ENCODE measurements around the gene SEC24B.
"Not testable (repeated sequence)": the region's sequence is repeated elsewhere in the genome, so short reads cannot be mapped to it uniquely, and the experiment has no call there.

Gene SEC24B

DNA sequence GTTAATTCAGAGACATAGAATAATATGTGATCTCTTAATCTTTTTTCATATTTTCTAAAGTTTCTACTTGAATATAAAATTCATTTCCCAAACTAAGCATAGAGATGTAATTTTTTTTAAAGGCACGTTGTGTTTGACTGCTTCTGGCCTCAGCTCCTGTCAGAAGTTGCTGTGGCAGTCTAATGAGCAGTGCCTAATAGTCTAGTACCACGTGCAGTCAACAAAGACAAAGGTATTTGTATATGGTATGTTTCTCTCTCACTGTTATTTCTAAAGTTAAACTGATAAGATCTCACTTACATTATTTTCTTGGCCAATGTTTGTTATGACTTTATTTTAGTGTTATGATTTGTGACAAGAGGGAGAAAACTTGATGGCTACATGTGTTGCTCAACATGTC is 77.8 kb downstream of the SEC24B start:
- no peak for DNase-seq

DNA sequence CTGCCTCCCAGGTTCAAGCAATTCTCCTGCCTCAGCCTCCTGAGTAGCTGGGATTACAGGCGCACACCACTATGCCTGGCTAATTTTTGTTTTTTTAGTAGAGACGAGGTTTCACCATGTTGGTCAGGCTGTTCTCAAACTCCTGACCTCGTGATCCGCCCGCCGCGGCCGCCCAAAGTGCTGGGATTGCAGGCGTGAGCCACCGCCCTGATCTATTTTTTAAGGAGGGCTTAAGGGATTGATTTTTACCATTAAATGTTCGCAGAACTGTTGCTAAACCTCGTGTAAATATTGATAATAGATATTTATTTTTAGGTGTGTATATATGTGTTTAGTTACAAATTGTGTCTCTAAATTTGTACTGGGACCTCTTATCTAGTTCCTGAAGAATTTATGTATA is 79.8 kb downstream of the SEC24B start:
- not testable (repeated sequence) for DNase-seq

- DNase-seq, result no peak
These were observed 98.6 kb downstream of the SEC24B start for GRCh38 chr4:109532182-109532581.

DNA sequence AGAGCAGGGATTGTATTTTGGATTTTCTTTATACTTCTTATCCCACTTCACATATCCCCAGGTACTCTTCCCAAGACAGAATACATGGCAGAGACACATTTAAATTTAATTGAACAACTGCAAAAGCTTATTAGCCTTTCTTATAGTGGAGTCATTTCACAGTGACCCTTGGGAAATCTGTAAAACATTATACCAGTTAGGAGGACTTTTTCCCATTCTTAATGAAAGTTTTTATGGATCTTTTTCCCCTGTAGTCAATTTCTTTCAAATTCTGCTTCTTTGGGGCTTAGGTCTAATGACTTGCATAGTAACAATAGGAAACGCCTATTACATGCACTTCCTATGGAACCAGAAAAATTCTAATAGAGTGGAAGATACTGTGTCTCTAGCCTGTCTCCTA is 111.8 kb downstream of the SEC24B start:
- DNase-seq, result no peak

- DNase-seq, result no peak
These were observed 113.8 kb downstream of the SEC24B start for GRCh38 chr4:109547394-109547793.

GRCh38 chr4:109548655-109549054 is 115.0 kb downstream of the SEC24B start:
- DNase-seq, result no peak

DNA sequence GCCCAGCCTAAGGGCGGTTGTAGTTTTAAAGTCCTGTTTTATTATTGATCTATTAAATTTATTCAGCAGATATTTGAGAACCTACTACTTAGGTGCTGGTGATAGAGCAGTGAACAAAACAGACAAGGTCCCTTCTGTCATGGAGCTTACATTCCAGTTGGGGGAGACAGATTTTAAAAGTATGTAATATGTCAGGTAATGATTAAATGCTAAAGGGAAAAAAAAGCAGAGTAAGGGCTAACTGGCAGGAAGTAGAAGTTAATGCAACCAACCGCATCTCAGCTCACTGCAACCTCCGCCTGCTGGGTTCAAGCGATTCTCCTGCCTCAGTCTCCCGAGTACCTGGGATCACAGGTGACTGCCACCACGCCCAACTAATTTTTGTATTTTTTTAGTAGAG is 118.6 kb downstream of the SEC24B start:
- DNase-seq, result no peak

GRCh38 chr4:109553130-109553529 is 119.5 kb downstream of the SEC24B start:
- no peak for DNase-seq

GRCh38 chr4:109554971-109555370 is 121.4 kb downstream of the SEC24B start:
- DNase-seq, result no peak

- no peak for DNase-seq
These were observed 123.8 kb downstream of the SEC24B start for GRCh38 chr4:109557433-109557832.

GRCh38 chr4:109558095-109558494 is 124.5 kb downstream of the SEC24B start:
- DNase-seq, result not testable (repeated sequence)

- no peak for DNase-seq
These were observed 126.0 kb downstream of the SEC24B start for GRCh38 chr4:109559625-109559982.

DNA sequence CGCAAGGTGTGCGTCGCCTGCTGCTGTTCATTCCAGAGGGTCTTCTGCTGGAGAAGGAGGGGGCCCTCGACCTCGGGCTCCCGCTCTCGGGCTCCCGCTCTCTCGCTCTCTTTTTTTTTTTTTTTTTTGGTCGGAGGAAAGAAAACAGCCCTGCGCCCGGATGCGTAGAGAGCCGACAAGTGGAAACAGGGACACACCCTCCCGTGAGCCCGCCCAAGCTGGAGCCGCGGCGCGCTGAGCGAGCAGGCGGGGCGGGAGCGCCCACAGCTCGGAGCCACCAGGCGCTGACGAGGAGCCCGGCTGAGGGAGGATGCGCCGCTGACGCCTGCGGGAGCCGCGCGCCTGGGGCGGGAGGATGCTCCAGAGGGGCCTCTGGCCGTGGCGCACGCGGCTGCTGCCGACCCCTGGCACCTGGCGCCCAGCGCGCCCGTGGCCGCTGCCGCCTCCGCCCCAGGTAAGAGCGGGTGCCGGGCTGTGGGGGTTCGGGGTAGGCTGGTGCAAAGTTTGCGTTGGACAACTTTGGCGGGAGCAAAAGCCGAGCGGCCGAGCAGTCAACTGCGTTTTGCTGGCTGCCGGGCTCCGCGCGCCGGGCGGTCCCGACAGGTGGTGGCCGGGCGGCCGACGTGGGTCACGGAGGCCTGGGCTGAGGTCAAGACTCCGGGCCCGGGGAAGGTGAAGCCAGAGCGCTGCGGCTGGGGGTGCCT is 126.5 kb downstream of the SEC24B start, which contains the start of gene MCUB:
Gene MCUB (plus strand): TSS at position 264 of the 704 bp plus-strand sequence. CDS start 92 bp downstream, at position 356.
- DNase-seq, result no peak

DNA sequence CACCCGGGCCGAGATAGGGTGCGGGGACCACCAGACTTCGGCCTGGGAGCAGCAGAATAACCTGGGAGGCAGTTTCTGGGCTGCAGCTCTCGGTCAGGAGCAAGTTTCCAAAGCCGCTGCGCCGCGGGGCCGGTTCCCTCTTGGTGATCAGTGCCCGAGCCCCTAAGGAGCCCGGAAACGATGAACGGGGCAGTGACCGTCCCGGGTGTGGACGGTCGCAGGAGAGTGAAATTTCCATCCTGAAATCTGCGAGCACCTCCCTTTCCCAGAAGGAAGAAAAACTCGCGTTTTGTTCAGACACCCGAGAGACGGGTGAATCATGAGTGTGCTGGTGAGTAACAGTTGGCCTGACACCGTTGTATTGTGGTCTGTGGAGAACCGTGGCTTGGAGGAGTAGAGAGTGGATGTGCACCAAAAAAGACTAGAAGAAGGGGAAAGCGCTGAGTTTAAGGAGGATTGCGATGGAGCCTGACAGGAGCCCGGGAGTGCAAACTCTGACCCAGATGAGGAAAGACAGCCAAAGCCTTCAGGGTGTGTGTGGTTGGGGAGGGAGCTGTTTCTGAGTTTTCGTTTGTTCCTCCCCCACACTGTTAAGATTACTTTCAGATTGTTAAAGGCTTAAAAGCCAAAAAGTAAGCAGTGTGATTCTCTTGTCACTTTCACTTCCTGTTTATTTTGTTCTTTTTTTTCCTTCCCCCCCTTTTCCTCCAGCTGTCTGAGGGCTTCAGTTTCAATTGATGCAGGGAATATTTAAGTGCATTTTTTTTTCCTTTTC is 127.3 kb downstream of the SEC24B start:
- DNase-seq, result no peak

DNA sequence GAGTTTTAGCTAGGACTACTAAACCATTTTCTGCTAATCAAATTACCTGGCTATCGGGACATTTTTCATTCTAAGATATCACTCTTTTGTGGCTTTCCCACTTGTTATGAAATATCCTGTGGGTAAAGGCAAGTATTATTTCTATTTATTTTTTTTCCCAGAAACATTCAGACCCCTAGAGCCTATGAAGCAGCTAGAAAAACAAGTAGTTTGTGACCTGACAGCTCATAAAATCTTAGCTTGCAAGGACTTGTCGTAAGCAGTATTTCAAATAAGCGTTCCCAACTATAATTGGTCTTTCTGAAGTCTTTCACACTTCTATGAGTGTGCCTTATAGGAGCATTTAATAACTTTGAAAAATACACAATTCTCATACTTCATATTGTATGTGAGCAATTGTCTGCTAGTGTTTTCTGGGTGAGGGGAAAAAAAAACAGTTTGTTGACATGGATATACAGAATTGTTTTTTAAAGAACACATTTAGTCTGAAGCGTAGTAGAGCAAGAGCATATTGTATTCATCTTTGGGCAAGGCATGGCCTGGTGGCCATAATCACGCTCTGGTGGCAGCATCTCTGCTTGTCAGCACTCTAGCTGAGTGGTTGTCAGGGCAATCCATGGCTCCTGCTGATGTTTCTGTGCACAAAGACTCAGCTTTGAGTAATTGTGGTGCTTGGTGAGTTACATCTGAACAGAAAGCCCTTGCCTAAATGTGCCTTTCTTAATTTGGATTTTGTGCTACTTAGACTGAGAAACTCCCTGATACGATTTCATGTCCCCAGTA is 129.0 kb downstream of the SEC24B start:
- no peak for DNase-seq

DNA sequence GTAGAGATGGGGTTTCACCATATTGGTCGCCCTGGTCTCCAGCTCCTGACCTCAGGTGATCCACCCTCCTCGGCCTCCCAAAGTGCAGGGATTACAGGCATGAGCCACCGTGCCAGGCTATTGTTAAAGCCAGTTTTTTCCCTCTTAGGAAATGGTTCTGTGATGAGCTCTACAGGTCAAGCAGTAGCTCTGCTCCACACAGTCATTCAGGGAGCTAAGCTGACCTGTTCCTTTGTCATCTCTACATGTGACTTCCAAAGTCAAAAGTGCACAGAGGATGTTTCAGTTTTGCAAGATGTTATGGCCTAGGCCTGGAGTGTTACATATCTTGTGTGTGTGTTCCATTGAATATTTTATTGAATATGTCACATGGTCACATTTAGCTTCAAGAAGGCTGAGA is 137.9 kb downstream of the SEC24B start:
- DNase-seq, result no peak

DNA sequence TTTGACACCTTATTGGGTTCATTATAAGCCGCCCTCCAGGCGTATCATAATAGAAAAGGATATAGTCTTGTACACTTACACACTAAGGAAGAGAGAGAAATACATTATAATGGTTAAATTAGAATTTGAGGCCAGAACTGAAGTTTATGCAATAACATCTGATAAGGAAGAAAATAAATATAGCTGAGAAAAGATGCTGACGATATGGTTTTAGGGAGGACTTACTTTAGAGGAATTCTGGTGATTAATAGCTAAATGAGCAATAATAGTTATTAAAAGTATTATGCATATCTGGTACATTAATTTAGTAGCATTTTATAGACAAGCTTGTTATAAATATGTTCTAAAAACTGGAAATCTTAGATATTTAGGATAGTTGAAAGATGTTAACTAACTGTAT is 138.5 kb downstream of the SEC24B start:
- DNase-seq, result no peak

DNA sequence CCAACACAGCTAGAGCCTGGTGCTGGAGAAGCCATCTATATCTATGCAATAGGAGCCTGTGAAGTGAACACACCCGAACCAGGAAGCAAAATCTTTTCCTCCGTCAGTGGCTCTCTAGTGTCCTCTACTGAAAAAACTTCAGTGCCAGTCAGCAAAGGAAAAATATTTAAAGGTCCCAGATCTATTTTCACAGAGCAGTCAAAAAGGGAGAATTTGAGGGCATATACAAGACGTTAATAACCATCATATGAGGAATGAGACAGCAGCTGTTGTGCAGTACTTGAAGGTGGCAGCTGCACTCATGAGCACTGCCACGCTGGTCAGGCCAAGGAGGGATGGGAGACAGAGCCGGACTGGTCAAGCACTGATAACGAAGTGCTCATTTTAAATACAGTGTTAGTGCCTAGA is 140.8 kb downstream of the SEC24B start:
- DNase-seq, result no peak

DNA sequence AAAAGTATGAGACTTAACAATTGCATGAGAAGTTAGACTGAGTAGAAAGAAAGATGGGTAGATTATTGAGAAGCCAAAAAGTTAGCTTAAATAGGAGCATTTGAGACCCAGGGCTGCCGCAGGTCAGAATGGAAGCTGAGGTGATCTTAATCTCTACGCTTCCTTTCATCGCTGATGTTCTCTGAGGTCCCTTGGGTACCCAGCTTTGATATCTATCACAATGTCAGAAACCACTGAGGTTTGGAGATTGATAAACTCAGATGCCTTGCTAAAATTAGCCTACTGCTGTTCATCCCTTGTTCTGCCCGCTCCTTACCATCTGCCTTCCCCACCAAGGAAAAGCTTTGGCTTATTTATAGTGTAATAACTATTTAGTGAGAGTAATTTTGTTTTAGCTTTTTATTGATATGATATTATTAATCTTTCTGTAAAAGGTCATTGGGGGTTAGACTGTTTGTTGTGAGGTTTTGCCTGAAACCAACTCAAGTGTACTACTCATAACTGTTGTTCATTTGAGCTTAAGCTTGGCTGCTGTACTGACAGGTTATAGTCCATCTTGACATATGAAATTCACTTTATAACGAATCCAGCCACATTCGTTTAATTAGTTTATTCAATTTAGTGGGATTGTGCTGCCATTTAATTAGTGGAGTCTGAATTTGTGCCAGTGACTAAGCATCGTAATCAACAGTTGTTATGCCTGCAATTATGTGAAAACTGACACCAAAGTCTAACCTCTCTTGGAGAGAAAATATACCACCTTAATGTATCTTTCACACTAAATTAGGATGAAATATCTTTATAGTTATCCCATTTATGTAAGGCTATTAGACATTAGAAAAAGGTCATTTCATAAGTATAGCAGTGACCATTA is 141.6 kb downstream of the SEC24B start:
- no peak for DNase-seq

GRCh38 chr4:109576462-109576861 is 142.8 kb downstream of the SEC24B start:
- no peak for DNase-seq

DNA sequence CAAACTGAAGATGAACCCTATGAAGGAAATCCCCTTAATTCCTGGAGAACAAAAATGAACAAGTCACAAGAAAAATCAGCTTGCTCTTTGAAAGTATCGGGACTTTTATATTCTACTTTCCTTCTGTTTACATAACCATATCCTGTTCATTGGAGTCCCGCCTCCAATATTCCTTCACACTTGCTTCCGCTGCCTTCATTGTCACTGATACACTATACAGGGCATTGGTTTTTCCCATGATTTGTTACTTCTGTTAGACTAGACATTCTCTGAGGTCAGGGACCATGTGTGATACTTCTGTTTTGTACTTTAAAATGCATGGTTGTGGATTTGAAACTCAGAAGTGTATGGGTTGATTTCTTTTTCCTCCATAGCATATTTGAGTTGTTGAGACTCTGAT is 145.2 kb downstream of the SEC24B start:
- no peak for DNase-seq

- not testable (repeated sequence) for DNase-seq
These were observed 146.4 kb downstream of the SEC24B start for GRCh38 chr4:109579997-109580396.

- no peak for DNase-seq
These were observed 154.6 kb downstream of the SEC24B start for GRCh38 chr4:109588176-109588575.

Measured in NCI-H1694 treated with DMSO at 0.1 percent for 48 hours (cell line).